GM23338 (cell line): Measurements from ENCODE around the gene MYOZ1.

Source experiments
- CREB1 ChIP-seq: fragments of 250-450 bp; sonication (Bioruptor Pico); IDR thresholded peaks from 2 replicates; pipeline ENCODE4 v1.5.0; 2020; ENCODE audit warnings: low read depth, mild to moderate bottlenecking, moderate library complexity
- EZH2 ChIP-seq: fragments of 200-600 bp; sonication (generic); IDR thresholded peaks from one replicate; pipeline ENCODE4 v1.8.0; 2017; ENCODE audit warnings: antibody characterized with exemption, mild to moderate bottlenecking, low read depth; ENCODE audit not compliant: unreplicated experiment
- EZH2phosphoT487 ChIP-seq: fragments of 200-600 bp; sonication (generic); IDR thresholded peaks from one replicate; pipeline ENCODE4 v1.8.1; 2018; ENCODE audit warnings: antibody characterized with exemption; ENCODE audit not compliant: unreplicated experiment
- JUNB ChIP-seq: IDR thresholded peaks from one replicate; pipeline ENCODE4 v1.6.1; 2016; ENCODE audit warnings: antibody characterized with exemption; ENCODE audit not compliant: unreplicated experiment
- NANOG ChIP-seq: IDR thresholded peaks from 2 replicates; pipeline ENCODE4 v1.6.1; 2016; ENCODE audit warnings: antibody characterized with exemption, borderline replicate concordance
- POLR2AphosphoS5 ChIP-seq: IDR thresholded peaks from 2 replicates; pipeline ENCODE4 v1.6.1; 2016; ENCODE audit warnings: antibody characterized with exemption, low read depth
- STAT1 ChIP-seq: IDR thresholded peaks from one replicate; pipeline ENCODE4 v1.6.1; 2016; ENCODE audit warnings: antibody characterized with exemption; ENCODE audit not compliant: unreplicated experiment
- ZNF114 ChIP-seq: fragments of 250-450 bp; sonication (Bioruptor Pico); IDR thresholded peaks from 2 replicates; pipeline ENCODE4 v1.5.0; 2020; ENCODE audit warnings: mild to moderate bottlenecking, moderate library complexity
- ZNF331 ChIP-seq: fragments of 250-450 bp; sonication (Bioruptor Pico); IDR thresholded peaks from 2 replicates; pipeline ENCODE4 v1.5.0; 2020; ENCODE audit warnings: low read depth, mild to moderate bottlenecking, moderate library complexity
- TF ChIP-seq, protein P1 (sequence below), 2 experiments: fragments of 200-600 bp in 1 of 2; sonication (generic) in 1 of 2; conservative IDR thresholded peaks; 2 replicates each; pipeline versions ENCODE4 v1.5.1 to v1.6.1; 2016 to 2017; ENCODE audit warnings: antibody characterized with exemption in 2 of 2, low read depth in 2 of 2, mild to moderate bottlenecking in 2 of 2, moderate library complexity in 1 of 2
- TF ChIP-seq, protein P2 (sequence below): IDR thresholded peaks from one replicate; pipeline ENCODE4 v1.6.1; 2018; ENCODE audit warnings: antibody characterized with exemption; ENCODE audit not compliant: unreplicated experiment
- TF ChIP-seq, protein P3 (sequence below): IDR thresholded peaks from 2 replicates; pipeline ENCODE4 v1.6.1; 2016; ENCODE audit warnings: antibody characterized with exemption
- TF ChIP-seq, protein P4 (sequence below): fragments of 250-450 bp; sonication (Bioruptor Pico); IDR thresholded peaks from 2 replicates; pipeline ENCODE4 v1.5.0; 2020; ENCODE audit warnings: mild to moderate bottlenecking, moderate library complexity

DNA sequence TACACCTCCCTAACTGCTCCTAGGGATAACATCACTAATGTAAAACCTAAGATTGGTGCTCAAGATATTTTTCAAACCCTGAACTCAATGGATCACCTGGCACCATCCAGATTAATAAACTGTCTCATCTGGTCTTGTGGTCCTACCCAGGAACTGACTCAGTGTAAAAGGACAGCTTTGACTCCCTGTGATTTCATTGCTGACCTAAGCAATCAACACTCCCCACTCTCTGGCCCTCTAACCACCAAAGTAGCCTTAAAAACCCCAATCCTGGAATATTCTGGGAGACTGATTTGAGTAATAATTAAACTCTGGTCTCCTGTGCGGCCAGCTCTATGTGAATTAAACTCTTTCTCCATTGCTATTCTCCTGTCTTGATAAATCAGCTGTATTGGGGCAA lies 43.9 kb downstream of the MYOZ1 start:
- TF ChIP-seq CREB1 (CRISPR knock-in tag) (no peak), EZH2 (no peak), EZH2phosphoT487 (no peak), POLR2AphosphoS5 (no peak), ZNF331 (CRISPR knock-in tag) (no peak), ZNF114 (CRISPR knock-in tag) (no peak), JUNB (no peak), NANOG (no peak), STAT1 (no peak)
- TF ChIP-seq, protein P1, sequence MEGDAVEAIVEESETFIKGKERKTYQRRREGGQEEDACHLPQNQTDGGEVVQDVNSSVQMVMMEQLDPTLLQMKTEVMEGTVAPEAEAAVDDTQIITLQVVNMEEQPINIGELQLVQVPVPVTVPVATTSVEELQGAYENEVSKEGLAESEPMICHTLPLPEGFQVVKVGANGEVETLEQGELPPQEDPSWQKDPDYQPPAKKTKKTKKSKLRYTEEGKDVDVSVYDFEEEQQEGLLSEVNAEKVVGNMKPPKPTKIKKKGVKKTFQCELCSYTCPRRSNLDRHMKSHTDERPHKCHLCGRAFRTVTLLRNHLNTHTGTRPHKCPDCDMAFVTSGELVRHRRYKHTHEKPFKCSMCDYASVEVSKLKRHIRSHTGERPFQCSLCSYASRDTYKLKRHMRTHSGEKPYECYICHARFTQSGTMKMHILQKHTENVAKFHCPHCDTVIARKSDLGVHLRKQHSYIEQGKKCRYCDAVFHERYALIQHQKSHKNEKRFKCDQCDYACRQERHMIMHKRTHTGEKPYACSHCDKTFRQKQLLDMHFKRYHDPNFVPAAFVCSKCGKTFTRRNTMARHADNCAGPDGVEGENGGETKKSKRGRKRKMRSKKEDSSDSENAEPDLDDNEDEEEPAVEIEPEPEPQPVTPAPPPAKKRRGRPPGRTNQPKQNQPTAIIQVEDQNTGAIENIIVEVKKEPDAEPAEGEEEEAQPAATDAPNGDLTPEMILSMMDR (conservative IDR thresholded peaks at IDR 0.05; ENCODE audit: low read depth in 2 of 2): no peak
- TF ChIP-seq, protein P2, sequence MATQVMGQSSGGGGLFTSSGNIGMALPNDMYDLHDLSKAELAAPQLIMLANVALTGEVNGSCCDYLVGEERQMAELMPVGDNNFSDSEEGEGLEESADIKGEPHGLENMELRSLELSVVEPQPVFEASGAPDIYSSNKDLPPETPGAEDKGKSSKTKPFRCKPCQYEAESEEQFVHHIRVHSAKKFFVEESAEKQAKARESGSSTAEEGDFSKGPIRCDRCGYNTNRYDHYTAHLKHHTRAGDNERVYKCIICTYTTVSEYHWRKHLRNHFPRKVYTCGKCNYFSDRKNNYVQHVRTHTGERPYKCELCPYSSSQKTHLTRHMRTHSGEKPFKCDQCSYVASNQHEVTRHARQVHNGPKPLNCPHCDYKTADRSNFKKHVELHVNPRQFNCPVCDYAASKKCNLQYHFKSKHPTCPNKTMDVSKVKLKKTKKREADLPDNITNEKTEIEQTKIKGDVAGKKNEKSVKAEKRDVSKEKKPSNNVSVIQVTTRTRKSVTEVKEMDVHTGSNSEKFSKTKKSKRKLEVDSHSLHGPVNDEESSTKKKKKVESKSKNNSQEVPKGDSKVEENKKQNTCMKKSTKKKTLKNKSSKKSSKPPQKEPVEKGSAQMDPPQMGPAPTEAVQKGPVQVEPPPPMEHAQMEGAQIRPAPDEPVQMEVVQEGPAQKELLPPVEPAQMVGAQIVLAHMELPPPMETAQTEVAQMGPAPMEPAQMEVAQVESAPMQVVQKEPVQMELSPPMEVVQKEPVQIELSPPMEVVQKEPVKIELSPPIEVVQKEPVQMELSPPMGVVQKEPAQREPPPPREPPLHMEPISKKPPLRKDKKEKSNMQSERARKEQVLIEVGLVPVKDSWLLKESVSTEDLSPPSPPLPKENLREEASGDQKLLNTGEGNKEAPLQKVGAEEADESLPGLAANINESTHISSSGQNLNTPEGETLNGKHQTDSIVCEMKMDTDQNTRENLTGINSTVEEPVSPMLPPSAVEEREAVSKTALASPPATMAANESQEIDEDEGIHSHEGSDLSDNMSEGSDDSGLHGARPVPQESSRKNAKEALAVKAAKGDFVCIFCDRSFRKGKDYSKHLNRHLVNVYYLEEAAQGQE: no peak
- TF ChIP-seq, protein P3, sequence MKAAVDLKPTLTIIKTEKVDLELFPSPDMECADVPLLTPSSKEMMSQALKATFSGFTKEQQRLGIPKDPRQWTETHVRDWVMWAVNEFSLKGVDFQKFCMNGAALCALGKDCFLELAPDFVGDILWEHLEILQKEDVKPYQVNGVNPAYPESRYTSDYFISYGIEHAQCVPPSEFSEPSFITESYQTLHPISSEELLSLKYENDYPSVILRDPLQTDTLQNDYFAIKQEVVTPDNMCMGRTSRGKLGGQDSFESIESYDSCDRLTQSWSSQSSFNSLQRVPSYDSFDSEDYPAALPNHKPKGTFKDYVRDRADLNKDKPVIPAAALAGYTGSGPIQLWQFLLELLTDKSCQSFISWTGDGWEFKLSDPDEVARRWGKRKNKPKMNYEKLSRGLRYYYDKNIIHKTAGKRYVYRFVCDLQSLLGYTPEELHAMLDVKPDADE: no peak
- TF ChIP-seq, protein P4, sequence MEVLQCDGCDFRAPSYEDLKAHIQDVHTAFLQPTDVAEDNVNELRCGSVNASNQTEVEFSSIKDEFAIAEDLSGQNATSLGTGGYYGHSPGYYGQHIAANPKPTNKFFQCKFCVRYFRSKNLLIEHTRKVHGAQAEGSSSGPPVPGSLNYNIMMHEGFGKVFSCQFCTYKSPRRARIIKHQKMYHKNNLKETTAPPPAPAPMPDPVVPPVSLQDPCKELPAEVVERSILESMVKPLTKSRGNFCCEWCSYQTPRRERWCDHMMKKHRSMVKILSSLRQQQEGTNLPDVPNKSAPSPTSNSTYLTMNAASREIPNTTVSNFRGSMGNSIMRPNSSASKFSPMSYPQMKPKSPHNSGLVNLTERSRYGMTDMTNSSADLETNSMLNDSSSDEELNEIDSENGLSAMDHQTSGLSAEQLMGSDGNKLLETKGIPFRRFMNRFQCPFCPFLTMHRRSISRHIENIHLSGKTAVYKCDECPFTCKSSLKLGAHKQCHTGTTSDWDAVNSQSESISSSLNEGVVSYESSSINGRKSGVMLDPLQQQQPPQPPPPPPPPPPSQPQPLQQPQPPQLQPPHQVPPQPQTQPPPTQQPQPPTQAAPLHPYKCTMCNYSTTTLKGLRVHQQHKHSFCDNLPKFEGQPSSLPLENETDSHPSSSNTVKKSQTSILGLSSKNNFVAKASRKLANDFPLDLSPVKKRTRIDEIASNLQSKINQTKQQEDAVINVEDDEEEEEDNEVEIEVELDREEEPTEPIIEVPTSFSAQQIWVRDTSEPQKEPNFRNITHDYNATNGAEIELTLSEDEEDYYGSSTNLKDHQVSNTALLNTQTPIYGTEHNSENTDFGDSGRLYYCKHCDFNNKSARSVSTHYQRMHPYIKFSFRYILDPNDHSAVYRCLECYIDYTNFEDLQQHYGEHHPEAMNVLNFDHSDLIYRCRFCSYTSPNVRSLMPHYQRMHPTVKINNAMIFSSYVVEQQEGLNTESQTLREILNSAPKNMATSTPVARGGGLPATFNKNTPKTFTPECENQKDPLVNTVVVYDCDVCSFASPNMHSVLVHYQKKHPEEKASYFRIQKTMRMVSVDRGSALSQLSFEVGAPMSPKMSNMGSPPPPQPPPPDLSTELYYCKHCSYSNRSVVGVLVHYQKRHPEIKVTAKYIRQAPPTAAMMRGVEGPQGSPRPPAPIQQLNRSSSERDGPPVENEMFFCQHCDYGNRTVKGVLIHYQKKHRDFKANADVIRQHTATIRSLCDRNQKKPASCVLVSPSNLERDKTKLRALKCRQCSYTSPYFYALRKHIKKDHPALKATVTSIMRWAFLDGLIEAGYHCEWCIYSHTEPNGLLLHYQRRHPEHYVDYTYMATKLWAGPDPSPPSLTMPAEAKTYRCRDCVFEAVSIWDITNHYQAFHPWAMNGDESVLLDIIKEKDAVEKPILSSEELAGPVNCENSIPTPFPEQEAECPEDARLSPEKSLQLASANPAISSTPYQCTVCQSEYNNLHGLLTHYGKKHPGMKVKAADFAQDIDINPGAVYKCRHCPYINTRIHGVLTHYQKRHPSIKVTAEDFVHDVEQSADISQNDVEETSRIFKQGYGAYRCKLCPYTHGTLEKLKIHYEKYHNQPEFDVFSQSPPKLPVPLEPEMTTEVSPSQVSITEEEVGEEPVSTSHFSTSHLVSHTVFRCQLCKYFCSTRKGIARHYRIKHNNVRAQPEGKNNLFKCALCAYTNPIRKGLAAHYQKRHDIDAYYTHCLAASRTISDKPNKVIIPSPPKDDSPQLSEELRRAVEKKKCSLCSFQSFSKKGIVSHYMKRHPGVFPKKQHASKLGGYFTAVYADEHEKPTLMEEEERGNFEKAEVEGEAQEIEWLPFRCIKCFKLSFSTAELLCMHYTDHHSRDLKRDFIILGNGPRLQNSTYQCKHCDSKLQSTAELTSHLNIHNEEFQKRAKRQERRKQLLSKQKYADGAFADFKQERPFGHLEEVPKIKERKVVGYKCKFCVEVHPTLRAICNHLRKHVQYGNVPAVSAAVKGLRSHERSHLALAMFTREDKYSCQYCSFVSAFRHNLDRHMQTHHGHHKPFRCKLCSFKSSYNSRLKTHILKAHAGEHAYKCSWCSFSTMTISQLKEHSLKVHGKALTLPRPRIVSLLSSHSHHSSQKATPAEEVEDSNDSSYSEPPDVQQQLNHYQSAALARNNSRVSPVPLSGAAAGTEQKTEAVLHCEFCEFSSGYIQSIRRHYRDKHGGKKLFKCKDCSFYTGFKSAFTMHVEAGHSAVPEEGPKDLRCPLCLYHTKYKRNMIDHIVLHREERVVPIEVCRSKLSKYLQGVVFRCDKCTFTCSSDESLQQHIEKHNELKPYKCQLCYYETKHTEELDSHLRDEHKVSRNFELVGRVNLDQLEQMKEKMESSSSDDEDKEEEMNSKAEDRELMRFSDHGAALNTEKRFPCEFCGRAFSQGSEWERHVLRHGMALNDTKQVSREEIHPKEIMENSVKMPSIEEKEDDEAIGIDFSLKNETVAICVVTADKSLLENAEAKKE (CRISPR knock-in tag): no peak
